ENCODE results near the gene GPR153.

The GPR153 gene

GRCh38 chr1:6269296-6269695 lies 8.4 kb upstream of the GPR153 start:
- DNase-seq (no peak), ATAC-seq (no peak)

- no peak for DNase-seq
- no peak for ATAC-seq
These were observed 7.5 kb upstream of the GPR153 start for GRCh38 chr1:6268415-6268814.

GRCh38 chr1:6267686-6268322 lies 6.9 kb upstream of the GPR153 start:
- ATAC-seq (no peak), DNase-seq (no peak)

- DNase-seq (no peak), ATAC-seq (no peak)
These were observed 5.7 kb upstream of the GPR153 start for GRCh38 chr1:6266641-6267040.

GRCh38 chr1:6265151-6265550 lies 4.3 kb upstream of the GPR153 start:
- ATAC-seq = no peak
- DNase-seq = no peak

GRCh38 chr1:6263716-6264115 lies 2.8 kb upstream of the GPR153 start:
- no peak for ATAC-seq
- DNase-seq = no peak

- DNase-seq = no peak
- no peak for ATAC-seq
These were observed 1.9 kb upstream of the GPR153 start for GRCh38 chr1:6262555-6263420.

GRCh38 chr1:6261615-6261995 lies 707 bp upstream of the GPR153 start:
- ATAC-seq (no peak), DNase-seq (no peak)

GRCh38 chr1:6260433-6260934 lies 414 bp downstream of the GPR153 start:
- ATAC-seq = no peak
- DNase-seq = no peak

- DNase-seq (peak; percentile 82), ATAC-seq (peak; percentile 44)
These were observed 1.2 kb downstream of the GPR153 start for GRCh38 chr1:6259491-6260362.

- DNase-seq (no peak), ATAC-seq (no peak)
These were observed 2.2 kb downstream of the GPR153 start for GRCh38 chr1:6258675-6259074.

- DNase-seq (no peak), ATAC-seq (no peak)
These were observed 3.3 kb downstream of the GPR153 start for GRCh38 chr1:6257541-6258069.

GRCh38 chr1:6256645-6257044 lies 4.3 kb downstream of the GPR153 start:
- no peak for ATAC-seq

GRCh38 chr1:6254691-6255090 lies 6.2 kb downstream of the GPR153 start:
- no peak for ATAC-seq
- no peak for DNase-seq

More at GRCh38 chr1:6256645-6257044, 4.3 kb downstream of the GPR153 start:
- DNase-seq = no peak

- DNase-seq (no peak), ATAC-seq (no peak)
These were observed 7.5 kb downstream of the GPR153 start for GRCh38 chr1:6253380-6253779.

GRCh38 chr1:6252374-6252710 lies 8.6 kb downstream of the GPR153 start:
- DNase-seq (no peak), ATAC-seq (no peak)

GRCh38 chr1:6251681-6252373 lies 9.1 kb downstream of the GPR153 start:
- ATAC-seq = no peak
- no peak for DNase-seq

- ATAC-seq = no peak
- DNase-seq = no peak
These were observed 9.7 kb downstream of the GPR153 start for GRCh38 chr1:6251233-6251632.

GRCh38 chr1:6249739-6250689 lies 10.9 kb downstream of the GPR153 start:
- DNase-seq (no peak), ATAC-seq (no peak)

GRCh38 chr1:6248932-6249738 lies 11.8 kb downstream of the GPR153 start:
- no peak for ATAC-seq
- no peak for DNase-seq

All from stimulated activated naive CD8-positive, alpha-beta T cell treated with anti-CD3 and anti-CD28 coated beads, Interleukin-15, Interleukin-2, amounts not matched to agents 100 U/mL and 50 U/mL, for 24 hours (primary cell).